Measurements from ENCODE around the gene NIPBL. TPM values are rescaled to one million over a fixed set of nuclear protein-coding genes. Genes with fewer than 3 reads are reported as not detected.

The NIPBL gene
- total and polyA plus RNA-seq, 2 of the 8 experiments (the other 6 are each of a cell fraction or from before 2014, with no cell fraction given), result 21.1 to 53.5 TPM

DNA sequence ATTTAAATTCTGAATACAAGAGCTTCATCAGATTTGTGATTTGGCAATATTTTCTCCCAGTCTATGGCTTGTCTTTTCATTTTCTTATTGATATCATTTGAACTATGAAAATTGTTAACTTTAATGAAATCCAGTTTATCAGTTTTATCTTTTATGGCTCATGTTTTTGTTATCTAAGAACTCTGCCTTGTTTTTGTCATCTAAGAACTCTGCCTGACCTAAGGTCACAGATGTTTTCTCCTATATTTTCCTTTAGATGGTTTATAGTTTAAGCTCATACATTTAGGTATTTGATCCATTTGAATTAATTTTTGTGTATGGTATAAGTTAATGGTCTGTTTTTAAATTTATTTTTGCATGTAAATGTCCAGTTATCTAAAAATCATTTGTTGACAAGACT, 52.9 kb downstream of the NIPBL start:
- Histone ChIP-seq H2BK12ac (ENCODE audit: low read depth, low read length) (no peak overlapping the region), H2BK20ac (ENCODE audit: low read length) (no peak overlapping the region), H3K14ac (ENCODE audit: insufficient read length) (no peak overlapping the region), H3K56ac (replicated peaks; ENCODE audit: insufficient read length, low read depth, low read length) (no peak overlapping the region), H2BK120ac (replicated peaks; ENCODE audit: low read depth, low read length) (no peak overlapping the region), H3K9me3 (ENCODE audit: insufficient read depth in 2 of 2, low read depth in 1 of 2, low read length in 1 of 2) (no peaks in the 10 kb centered on the region), H3K36me3 (ENCODE audit: control insufficient read depth in 2 of 4, insufficient read depth in 4 of 4, low read length in 3 of 4) (no peaks in the 10 kb centered on the region), H2BK15ac (ENCODE audit: low read length) (no peak overlapping the region), H4K91ac (replicated peaks; ENCODE audit: insufficient read length, low read length) (no peak overlapping the region), H3K4me1 (replicated peaks in 1 of 4; ENCODE audit: control insufficient read depth in 3 of 4, insufficient read depth in 4 of 4, low read length in 3 of 4) (no peaks in the 10 kb centered on the region), H2BK5ac (ENCODE audit: low read depth, low read length) (no peak overlapping the region), H3K18ac (ENCODE audit: extremely low read depth, low read length) (no peak overlapping the region), H3K9ac (replicated peaks in 1 of 4; ENCODE audit: extremely low read depth in 1 of 4, low read depth in 3 of 4, low read length in 3 of 4) (no peak overlapping the region), H3K4me2 (ENCODE audit: insufficient read depth in 1 of 2, low read depth in 2 of 2, low read length in 2 of 2) (no peak overlapping the region), H2AFZ (ENCODE audit: low read length) (no peak overlapping the region), H4K20me1 (replicated peaks in 1 of 2; ENCODE audit: control insufficient read depth in 1 of 2, insufficient read depth in 2 of 2, low read length in 2 of 2) (peaks cover 1 to 5% of the 10 kb centered on the region in 2 experiments), H4K5ac (ENCODE audit: insufficient read length, low read depth, low read length) (no peak overlapping the region), H2AK5ac (ENCODE audit: low read depth, low read length) (no peak overlapping the region), H3K79me1 (ENCODE audit: low read depth, low read length) (no peaks in the 10 kb centered on the region; the same call in 1 of the 2 replicates), H3K27ac (ENCODE audit: low read depth, low read length) (no peak overlapping the region), H3K23me2 (ENCODE audit: low read depth, low read length) (no peaks in the 10 kb centered on the region), H3K79me2 (ENCODE audit: control insufficient read depth in 1 of 2, insufficient read depth in 2 of 2, low read length in 2 of 2) (peaks cover 0 to 100% of the 10 kb centered on the region in 2 experiments; a peak in 3 of 4 replicates), H4K8ac (ENCODE audit: extremely low read depth, insufficient read depth, low read length) (no peak overlapping the region), H3K4ac (replicated peaks; ENCODE audit: insufficient read length, low read depth, low read length) (no peak overlapping the region), H3K27me3 (replicated peaks in 1 of 4; ENCODE audit: control insufficient read depth in 3 of 4, extremely low read depth in 1 of 4, insufficient read depth in 3 of 4, low read length in 3 of 4) (no peaks in the 10 kb centered on the region), H3K23ac (ENCODE audit: insufficient read length) (no peak overlapping the region), H3K4me3 (ENCODE audit: extremely low read depth in 1 of 4, insufficient read depth in 2 of 4, low read depth in 3 of 4, low read length in 4 of 4) (no peak overlapping the region)
- FAIRE-seq, result no peak
- DNase-seq (ENCODE audit: low read depth in 1 of 2, low spot score in 2 of 2), result no peak
- ChIA-PET CTCF (ENCODE audit: partially characterized antibody) (interaction anchor here (1.5 kb wide), 1 partner anchor 11 kb away, joined by 3 read pairs; no protein-coding TSS in a partner anchor), POLR2A (ENCODE audit: partially characterized antibody) (no interaction called here)
- TF ChIP-seq SAP30 (IDR thresholded peaks at IDR 0.05; ENCODE audit: insufficient read depth, insufficient replicate concordance, low read length), result no peak
- no peak for TF ChIP-seq POLR2AphosphoS5 (IDR thresholded peaks at IDR 0.05; ENCODE audit: low read depth, low read length)
- no peak for TF ChIP-seq POLR2A (IDR thresholded peaks at IDR 0.05; ENCODE audit: control extremely low read depth in 1 of 2, low read depth in 2 of 2, low read length in 2 of 2)
- no peak for TF ChIP-seq NRF1 (IDR thresholded peaks at IDR 0.05; ENCODE audit: low read depth, low read length)
- no peak for TF ChIP-seq BRCA1 (IDR thresholded peaks at IDR 0.05; ENCODE audit: low read depth, low read length)
- TF ChIP-seq KDM5A (IDR thresholded peaks at IDR 0.05; ENCODE audit: low read length), result no peak
- TF ChIP-seq, protein P1, sequence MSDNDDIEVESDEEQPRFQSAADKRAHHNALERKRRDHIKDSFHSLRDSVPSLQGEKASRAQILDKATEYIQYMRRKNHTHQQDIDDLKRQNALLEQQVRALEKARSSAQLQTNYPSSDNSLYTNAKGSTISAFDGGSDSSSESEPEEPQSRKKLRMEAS (IDR thresholded peaks at IDR 0.05), result no peak
- no peak for TF ChIP-seq CBX8 (IDR thresholded peaks at IDR 0.05; ENCODE audit: borderline replicate concordance, low read depth, low read length)
- no peak for TF ChIP-seq GABPA (IDR thresholded peaks at IDR 0.05; ENCODE audit: borderline replicate concordance, insufficient read depth, low read length)
- TF ChIP-seq ZNF274 (IDR thresholded peaks at IDR 0.05; ENCODE audit: borderline replicate concordance, extremely low read depth, low read length), result no peak
- no peak for TF ChIP-seq SIN3A (conservative IDR thresholded peaks at IDR 0.05 in 1 of 2, IDR thresholded peaks at IDR 0.05 in 1 of 2; ENCODE audit: low read depth in 1 of 2, low read length in 2 of 2)
- TF ChIP-seq SIRT6 (IDR thresholded peaks at IDR 0.05; ENCODE audit: low read length), result no peak
- TF ChIP-seq CHD2 (IDR thresholded peaks at IDR 0.05; ENCODE audit: low read length), result no peak
- TF ChIP-seq, protein P2, sequence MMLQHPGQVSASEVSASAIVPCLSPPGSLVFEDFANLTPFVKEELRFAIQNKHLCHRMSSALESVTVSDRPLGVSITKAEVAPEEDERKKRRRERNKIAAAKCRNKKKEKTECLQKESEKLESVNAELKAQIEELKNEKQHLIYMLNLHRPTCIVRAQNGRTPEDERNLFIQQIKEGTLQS (IDR thresholded peaks at IDR 0.05; ENCODE audit: insufficient read depth, low read depth, low read length), result no peak
- no peak for TF ChIP-seq KDM4A (IDR thresholded peaks at IDR 0.05; ENCODE audit: low read depth, low read length, severe bottlenecking)
- no peak for TF ChIP-seq JUND (IDR thresholded peaks at IDR 0.05; ENCODE audit: low read length)

Data from H1 (cell line).